Upper lobe of left lung (tissue), 4 donors: ENCODE results near the gene FHDC1.

Source experiments
- POLR2A ChIP-seq, 4 donors: fragments of 450-650 bp; IDR thresholded peaks; one replicate each; pipeline ENCODE4 v1.5.1; 2016 to 2017; ENCODE audit warnings: antibody characterized with exemption in 4 of 4, mild to moderate bottlenecking in 2 of 4
- TF ChIP-seq, protein P1 (sequence below), 6 experiments: fragments of 450-650 bp in 4 of 6; fragments of 200-600 bp in 2 of 6; sonication (generic) in 2 of 6; IDR thresholded peaks; one replicate each; pipeline ENCODE4 v1.5.1; 2016 to 2019; ENCODE audit warnings: antibody characterized with exemption in 6 of 6

DNA sequence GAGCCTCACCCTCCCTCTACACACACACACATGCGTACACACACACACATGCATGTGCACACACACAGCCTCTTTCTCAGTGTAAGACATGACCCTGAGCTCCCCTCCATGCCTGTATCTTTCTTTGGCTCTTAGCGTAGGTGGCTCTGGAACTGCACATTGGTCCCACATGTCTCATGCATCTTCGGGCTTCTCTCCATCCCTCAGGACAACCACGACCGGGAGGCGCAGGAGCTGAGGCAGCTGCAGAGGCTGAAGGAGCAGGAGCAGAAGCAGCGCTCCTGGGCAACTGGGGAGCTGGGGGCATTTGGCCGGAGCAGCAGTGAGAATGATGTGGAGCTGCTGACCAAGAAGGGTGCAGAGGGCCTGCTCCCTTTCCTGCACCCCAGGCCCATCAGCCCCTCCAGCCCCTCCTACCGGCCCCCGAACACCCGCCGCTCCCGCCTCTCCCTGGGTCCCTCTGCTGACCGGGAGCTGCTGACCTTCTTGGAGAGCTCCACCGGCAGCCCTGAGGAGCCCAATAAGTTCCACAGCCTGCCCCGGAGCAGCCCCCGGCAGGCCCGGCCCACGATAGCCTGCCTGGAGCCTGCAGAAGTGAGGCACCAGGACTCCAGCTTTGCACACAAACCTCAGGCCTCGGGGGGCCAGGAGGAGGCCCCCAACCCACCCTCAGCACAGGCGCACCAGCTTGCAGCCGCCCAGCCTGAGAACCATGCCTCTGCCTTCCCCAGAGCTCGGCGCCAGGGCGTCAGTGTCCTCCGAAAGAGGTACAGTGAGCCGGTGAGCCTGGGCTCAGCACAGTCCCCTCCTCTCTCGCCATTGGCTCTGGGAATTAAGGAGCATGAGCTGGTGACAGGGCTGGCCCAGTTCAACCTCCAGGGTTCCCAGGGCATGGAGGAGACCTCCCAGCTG, 38.6 kb downstream of the FHDC1 start:
- TF ChIP-seq, protein P1, sequence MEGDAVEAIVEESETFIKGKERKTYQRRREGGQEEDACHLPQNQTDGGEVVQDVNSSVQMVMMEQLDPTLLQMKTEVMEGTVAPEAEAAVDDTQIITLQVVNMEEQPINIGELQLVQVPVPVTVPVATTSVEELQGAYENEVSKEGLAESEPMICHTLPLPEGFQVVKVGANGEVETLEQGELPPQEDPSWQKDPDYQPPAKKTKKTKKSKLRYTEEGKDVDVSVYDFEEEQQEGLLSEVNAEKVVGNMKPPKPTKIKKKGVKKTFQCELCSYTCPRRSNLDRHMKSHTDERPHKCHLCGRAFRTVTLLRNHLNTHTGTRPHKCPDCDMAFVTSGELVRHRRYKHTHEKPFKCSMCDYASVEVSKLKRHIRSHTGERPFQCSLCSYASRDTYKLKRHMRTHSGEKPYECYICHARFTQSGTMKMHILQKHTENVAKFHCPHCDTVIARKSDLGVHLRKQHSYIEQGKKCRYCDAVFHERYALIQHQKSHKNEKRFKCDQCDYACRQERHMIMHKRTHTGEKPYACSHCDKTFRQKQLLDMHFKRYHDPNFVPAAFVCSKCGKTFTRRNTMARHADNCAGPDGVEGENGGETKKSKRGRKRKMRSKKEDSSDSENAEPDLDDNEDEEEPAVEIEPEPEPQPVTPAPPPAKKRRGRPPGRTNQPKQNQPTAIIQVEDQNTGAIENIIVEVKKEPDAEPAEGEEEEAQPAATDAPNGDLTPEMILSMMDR (IDR thresholded peaks at IDR 0.05): no peak
- no peak for TF ChIP-seq POLR2A (IDR thresholded peaks at IDR 0.05)
